Measurements from ENCODE around the gene CARD9.
"Not testable (repeated sequence)": the region's sequence is repeated elsewhere in the genome, so short reads cannot be mapped to it uniquely, and the experiment has no call there.

CARD9 gene, protein sequence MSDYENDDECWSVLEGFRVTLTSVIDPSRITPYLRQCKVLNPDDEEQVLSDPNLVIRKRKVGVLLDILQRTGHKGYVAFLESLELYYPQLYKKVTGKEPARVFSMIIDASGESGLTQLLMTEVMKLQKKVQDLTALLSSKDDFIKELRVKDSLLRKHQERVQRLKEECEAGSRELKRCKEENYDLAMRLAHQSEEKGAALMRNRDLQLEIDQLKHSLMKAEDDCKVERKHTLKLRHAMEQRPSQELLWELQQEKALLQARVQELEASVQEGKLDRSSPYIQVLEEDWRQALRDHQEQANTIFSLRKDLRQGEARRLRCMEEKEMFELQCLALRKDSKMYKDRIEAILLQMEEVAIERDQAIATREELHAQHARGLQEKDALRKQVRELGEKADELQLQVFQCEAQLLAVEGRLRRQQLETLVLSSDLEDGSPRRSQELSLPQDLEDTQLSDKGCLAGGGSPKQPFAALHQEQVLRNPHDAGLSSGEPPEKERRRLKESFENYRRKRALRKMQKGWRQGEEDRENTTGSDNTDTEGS

DNA sequence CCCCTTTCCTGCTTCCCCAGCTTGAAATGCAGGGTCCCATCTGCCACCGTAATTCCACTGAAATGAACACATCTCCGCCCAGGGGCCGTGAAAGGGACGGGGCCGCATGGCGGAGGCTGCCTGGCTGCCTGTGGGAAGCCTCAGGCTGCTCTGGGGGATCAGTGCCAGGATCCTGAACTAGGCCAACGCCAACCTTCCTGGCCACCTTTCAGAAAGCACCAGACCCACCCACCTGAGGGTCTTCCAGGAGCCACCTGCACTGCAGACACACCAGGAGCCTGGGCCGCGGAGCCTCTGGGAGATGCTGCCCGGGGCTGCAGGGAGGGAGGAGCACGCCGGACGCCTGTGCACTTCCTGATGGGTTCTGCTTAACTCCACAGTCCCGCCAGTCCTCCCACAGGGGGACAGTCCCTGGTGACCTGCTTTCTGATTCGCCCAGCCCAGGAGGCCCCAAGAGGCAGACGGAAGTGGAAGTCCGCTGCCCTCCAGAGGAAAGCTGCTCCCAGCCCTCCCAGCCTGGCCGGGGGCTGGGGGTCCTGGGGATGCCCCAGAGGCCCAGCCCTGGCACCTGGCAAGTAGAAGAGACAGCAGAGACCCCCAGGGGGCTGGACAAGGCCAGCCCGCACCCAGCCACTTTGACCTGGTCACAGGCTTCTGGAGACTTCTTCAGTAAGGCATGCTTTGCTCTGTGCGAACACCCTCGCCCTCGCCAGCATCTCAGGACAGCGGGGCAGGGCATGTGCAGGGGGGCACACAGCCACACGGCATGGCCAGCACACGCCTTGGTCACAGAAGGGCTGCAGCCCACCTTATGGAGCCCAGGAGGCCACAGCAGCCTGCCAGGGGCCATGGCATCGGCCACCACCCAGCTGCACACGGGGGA, at the start of gene CARD9:
TSS of gene CARD9 (minus strand) at position 370 of the 883 bp plus-strand sequence. CDS start 1,591 bp downstream, outside the sequence.
- DNase-seq, result no peak

DNA sequence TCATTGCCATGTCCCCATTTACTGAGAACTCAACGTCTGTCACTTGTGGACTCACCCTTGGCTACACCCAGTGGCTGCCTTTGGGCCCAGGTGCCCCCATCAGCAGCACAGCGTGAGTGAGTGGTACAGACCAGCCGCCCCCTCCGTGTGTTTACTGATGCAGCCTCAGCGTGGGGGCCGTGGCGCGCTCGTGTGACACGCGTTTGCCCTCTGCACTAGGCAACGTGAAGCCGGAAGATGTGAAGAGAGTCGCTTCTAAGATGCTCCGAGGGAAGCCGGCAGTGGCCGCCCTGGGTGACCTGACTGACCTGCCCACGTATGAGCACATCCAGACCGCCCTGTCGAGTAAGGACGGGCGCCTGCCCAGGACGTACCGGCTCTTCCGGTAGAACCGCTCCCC, 49.4 kb upstream of the CARD9 start:
- no peak for DNase-seq

DNA sequence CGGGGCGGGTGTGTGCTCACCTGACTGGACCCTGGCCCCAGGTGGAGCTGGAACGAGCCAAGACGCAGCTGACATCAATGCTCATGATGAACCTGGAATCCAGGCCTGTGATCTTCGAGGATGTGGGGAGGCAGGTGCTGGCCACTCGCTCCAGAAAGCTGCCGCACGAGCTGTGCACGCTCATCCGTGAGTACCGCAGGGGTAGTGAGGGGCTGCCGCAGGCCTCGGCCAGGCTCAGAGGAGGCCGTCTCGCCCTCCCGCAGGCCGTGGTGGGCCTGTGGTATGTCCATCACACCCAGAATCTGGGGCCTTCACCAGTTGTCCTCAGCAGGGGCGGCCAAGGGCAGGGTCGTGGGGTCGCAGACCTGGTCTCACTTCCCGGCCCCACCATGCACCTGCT, 48.3 kb upstream of the CARD9 start:
- no peak for DNase-seq

GRCh38 chr9:136419092-136419420, 45.6 kb upstream of the CARD9 start:
- no peak for DNase-seq

DNA sequence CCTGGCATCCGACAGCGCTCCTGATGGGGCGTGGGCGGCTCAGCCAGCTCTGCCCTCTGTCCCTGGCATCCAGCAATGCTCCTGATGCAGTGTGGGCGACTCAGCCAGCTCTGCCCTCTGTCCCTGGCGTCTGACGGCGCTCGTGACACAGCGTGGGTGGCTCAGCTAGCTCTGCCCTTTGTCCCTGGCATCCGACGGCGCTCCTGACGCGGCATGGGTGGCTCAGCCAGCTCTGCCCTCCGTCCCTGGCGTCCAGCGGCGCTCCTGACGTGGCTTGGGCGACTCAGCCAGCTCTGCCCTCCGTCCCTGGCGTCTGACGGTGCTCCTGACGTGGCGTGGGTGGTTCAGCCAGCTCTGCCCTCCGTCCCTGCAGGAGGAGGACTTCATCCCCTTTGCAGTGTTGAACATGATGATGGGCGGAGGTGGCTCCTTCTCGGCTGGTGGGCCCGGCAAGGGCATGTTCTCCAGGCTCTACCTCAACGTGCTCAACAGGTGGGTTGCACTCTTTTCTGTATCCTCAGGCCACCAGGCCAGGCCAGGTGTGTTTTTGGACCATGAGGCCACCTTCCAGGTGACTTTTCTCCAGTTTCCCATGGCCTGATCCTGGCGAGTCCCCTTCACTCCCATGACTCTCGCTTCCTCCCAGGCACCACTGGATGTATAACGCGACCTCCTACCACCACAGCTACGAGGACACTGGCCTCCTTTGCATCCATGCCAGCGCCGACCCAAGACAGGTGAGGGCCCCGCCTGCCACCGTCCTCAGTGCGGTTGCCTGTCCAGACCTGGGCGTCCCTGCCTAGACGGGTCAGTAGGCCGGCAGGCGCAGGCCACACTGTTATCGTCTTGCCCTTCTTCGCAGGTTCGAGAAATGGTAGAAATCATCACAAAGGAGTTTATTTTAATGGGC, 45.0 kb upstream of the CARD9 start:
- no peak for DNase-seq

DNA sequence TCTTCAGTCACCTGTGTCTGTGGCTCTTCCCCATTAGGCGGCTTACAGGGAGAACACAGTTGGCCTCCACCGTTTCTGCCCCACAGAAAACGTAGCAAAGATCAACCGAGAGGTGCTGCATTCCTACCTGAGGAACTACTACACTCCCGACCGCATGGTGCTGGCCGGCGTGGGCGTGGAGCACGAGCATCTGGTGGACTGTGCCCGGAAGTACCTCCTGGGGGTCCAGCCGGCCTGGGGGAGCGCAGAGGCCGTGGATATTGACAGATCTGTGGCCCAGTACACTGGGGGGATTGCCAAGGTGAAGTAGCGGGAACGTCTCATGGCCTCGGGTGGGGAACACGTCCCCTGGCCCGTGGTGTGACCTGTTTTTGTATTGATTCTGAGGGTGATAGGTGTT, 43.4 kb upstream of the CARD9 start:
- DNase-seq, result no peak

- DNase-seq, result no peak
These were observed 43.0 kb upstream of the CARD9 start for GRCh38 chr9:136416427-136416826.

DNA sequence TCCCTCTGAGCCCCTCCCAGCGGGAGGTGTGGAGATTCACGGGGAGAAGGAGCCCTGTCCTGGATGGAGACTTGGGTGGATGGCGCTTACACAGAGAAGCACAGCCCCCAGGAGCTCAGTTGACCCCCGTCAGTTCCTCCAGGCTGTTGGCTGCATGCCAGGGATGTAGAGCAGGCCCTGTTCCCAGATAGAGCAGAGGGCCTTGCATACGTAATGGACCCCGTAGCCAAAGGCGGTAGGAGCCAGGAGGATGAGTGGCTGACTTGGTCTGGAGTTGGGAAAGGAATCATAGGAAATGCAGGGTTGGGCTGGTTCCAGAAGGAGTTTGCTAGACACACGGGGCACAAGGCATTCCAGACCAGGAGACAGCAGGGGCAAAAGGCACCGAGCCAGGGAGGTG, 39.5 kb upstream of the CARD9 start:
- no peak for DNase-seq

DNA sequence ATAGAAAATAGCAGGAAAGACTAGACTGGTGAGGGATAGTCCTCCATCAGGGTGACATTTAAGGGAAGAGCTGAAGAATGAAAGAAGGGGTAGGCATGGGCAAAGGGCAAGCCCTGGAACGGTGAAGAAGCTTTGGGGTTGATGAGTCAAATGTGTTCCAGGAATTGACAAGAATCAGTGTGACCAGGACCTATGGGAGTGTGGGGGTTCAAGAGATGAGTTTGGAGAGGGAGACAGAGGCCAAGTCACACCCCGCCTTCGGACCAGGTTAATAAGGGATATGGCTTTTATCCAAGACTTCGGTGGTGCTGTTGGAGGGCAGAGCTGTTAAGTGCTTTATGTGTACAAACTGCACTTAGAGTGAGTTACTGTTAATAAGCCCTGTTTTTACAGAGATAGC, 37.9 kb upstream of the CARD9 start:
- DNase-seq, result no peak

DNA sequence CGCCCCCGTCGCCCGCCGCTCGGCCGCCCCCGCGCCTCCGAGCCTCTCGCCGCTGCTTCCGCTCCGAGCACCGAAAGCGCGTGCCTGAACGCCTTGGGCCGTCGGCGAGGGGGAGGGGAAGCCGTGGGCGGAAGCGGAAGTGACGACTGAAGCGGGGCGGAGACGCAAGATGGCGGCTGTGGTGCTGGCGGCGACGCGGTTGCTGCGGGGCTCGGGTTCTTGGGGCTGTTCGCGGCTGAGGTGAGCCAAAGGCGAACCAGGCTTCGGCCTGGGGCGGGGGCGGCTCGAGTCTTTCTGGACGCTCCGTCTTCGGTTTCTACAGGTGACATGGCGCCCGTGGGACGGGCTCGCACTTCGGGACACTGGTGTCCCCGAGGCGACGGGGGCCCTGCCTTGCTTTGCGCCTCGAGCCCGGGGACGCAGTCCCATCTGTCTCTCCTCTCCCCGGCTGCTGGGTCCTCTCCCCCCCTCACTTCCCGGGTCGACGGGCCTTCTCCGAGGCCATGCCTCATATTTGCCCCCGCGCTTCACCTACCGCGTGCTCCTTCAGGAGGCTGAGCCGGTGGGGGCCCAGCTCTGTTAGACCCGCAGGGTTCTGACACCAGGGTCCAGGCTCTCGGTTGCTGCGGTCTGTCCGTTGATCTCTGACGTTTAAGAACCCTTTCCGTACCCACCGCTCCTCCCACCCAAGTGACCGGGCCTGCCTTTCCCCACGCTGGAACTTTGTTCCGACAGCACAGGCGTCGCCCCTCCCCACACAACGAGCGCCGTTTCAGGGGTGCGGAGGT, 37.2 kb upstream of the CARD9 start, which contains the start of the genes ENTR1 and PMPCA:
TSS of gene ENTR1 (minus strand) at position 115 of the 788 bp plus-strand sequence. CDS start 217 bp downstream, outside the sequence.
TSS of gene PMPCA (plus strand) at position 159 of the 788 bp plus-strand sequence. CDS start at position 170, 11 bp downstream.
- no peak for DNase-seq

DNA sequence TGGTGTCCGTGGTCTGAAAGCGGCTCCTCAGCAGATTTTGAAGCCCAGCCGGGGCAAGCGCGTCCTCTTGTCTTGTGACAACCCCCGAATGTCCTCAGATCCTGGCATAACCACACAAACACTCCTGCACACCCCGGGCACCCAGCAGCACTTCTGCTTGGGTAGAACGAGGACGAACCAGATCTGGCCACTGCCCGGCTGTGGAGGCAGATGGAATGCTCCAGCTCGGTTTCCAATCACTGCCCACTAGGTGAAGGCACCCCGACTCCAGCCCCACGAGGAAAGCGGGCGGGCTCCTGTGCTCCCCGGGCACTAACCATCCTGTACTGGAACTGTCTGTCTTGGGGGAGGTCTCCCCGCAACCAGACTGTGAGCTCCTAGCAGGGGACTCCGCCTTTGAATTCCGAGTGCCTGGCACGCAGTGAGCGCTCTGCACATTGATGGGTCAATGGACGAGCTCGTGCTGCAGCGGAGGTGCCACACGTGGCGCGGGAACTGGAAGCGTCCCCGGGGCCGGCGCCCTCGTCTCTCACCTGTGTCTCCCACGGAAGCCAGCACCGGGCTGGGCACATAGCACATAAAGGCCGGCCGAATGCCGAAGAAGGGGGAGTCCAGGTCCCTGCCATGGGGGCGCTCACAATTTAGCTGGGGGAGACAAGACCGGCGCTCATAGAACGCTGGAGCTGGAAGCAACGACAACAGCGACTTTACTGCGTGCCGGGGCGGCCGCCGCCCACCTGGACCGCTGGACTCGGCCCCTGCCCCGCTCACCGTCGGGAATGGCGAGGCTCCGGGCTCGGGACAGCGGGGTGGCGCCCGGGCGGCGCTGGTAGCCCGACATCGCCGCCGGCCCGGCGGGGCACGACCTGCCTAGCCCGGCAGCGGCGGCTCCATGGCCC, 36.3 kb upstream of the CARD9 start:
- no peak for DNase-seq

- no peak for DNase-seq
These were observed 34.4 kb upstream of the CARD9 start for GRCh38 chr9:136407911-136408310.

DNA sequence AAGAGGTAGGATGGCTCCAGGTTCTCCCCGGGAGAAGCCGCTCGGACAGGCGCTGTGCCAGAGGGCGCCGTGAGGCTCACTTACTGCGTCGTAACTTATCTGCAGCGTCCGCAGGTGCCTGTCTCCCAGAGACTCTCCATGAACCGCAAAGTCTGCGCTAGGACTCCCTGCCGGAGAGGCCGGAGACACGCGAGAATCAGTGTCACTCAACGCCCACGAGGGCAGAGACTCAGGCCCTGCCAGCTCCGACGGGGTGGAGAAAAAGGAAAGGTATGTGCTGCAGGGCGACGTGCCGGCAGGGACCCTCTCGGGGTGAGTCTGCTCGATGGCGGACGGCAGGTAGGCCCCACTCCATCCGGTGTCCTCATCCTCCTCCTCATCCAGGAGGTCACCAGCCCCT, 33.6 kb upstream of the CARD9 start:
- not testable (repeated sequence) for DNase-seq

DNA sequence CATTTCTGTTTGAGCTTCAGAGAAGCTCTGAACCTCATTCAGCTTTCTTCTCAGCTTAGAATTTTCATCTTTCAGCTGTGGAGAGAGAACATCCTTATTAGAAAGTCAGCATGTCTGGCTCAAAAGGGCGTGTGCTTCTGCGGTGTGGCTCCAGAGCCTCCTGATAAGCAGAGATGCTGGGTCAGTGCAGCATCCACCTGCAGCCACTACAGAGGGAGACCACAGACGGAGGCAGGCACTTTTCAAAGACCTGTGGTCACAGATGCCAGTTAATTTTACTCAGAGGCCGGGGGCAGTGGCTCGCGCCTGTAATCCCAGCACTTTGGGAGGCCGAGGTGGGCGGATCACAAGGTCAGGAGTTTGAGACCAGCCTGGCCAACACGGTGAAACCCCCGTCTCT, 32.4 kb upstream of the CARD9 start:
- DNase-seq, result not testable (repeated sequence)

GRCh38 chr9:136405481-136405880, 32.0 kb upstream of the CARD9 start:
- no peak for DNase-seq

DNA sequence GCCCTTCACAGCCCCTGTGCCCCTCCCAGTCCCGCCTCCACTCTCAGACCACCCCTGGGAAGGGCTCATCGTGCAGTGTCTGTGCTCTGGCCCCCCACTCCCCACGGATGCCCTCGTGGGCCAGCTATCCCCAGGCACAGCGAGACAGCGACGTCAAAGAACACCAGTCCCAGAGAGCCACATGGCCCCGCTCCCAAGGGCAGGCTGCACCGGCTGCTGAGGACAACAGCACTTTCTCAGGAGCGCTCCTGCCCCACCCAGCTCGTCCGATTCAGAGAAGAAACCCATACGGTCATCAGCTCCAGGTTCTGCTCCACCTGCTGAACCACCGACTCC, 31.3 kb upstream of the CARD9 start:
- DNase-seq, result no peak

GRCh38 chr9:136403915-136404800, 30.7 kb upstream of the CARD9 start:
- no peak for DNase-seq

- no peak for DNase-seq
These were observed 30.1 kb upstream of the CARD9 start for GRCh38 chr9:136403538-136403914.

GRCh38 chr9:136402067-136402466, 28.6 kb upstream of the CARD9 start:
- no peak for DNase-seq
